OCI-LY3 (cell line): Measurements from ENCODE around the gene ARHGAP27.

Experiments used
- EZH2phosphoT487 ChIP-seq: fragments of 200-600 bp; shearing (Covaris generic); IDR thresholded peaks from 2 replicates; pipeline ENCODE4 v1.6.1; 2018; ENCODE audit warnings: antibody characterized with exemption, mixed run types, low read depth
- TF ChIP-seq, protein P1 (sequence below): fragments of 200-600, 300-600 bp; sonication (generic); IDR thresholded peaks from 2 replicates; pipeline ENCODE4 v1.5.1; 2014; ENCODE audit warnings: antibody characterized with exemption, low read length, low read depth

DNA sequence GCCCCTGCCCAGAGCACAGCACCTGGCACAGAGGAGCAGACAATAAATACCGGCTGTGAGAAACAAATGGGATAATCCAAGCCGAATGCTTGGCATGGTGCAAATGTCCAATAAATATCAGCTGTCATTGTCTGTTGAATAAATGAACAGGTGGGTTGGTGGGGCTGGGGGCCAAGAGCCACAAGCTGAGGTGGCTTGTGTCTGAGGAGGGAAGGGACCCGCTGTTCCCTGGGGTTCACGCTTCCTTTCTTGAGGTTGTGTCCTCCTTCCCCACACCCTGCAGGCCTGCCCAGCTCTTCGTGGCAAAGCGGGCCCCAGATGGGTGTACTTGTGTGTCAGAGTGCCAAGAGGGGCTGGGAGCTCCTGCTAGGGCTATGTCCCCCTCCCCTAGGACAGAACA lies 38.6 kb downstream of the ARHGAP27 start:
- TF ChIP-seq, protein P1, sequence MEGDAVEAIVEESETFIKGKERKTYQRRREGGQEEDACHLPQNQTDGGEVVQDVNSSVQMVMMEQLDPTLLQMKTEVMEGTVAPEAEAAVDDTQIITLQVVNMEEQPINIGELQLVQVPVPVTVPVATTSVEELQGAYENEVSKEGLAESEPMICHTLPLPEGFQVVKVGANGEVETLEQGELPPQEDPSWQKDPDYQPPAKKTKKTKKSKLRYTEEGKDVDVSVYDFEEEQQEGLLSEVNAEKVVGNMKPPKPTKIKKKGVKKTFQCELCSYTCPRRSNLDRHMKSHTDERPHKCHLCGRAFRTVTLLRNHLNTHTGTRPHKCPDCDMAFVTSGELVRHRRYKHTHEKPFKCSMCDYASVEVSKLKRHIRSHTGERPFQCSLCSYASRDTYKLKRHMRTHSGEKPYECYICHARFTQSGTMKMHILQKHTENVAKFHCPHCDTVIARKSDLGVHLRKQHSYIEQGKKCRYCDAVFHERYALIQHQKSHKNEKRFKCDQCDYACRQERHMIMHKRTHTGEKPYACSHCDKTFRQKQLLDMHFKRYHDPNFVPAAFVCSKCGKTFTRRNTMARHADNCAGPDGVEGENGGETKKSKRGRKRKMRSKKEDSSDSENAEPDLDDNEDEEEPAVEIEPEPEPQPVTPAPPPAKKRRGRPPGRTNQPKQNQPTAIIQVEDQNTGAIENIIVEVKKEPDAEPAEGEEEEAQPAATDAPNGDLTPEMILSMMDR: no peak
- no peak for TF ChIP-seq EZH2phosphoT487
